Cardiac muscle cell (in vitro differentiated cells and primary cell): ENCODE data around the gene PKNOX2. TPM values are rescaled to one million over a fixed set of nuclear protein-coding genes. Genes with fewer than 3 reads are reported as not detected.

Source experiments
- DNase-seq, 2 donors: peaks; one replicate each; pipeline versions ENCODE4 v3.0.0 to v3.0.0-alpha.2; 2010 to 2017; ENCODE audit warnings: low read depth in 1 of 2, low spot score in 1 of 2
- H3K27ac ChIP-seq: fragments of 200-600 bp; sonication (generic); 2 replicates; pipeline ENCODE4 v1.5.1; 2016
- H3K27me3 ChIP-seq: fragments of 200-600 bp; sonication (generic); 2 replicates; pipeline ENCODE4 v1.6.0; 2016; ENCODE audit warnings: control low read depth
- H3K36me3 ChIP-seq: fragments of 200-600 bp; sonication (generic); 2 replicates; pipeline ENCODE4 v1.5.1; 2016; ENCODE audit warnings: control low read depth
- H3K4me1 ChIP-seq: fragments of 200-600 bp; sonication (generic); 2 replicates; pipeline ENCODE4 v1.8.1; 2017; ENCODE audit warnings: low read depth, mild to moderate bottlenecking, mixed run types
- H3K4me3 ChIP-seq: fragments of 200-600 bp; sonication (generic); 2 replicates; pipeline ENCODE4 v1.5.1; 2016; ENCODE audit warnings: mild to moderate bottlenecking
- H3K9me3 ChIP-seq: fragments of 200-600 bp; sonication (generic); 2 replicates; pipeline ENCODE4 v1.5.1; 2017; ENCODE audit warnings: low read depth, mild to moderate bottlenecking, control low read depth
- CTCF ChIP-seq: IDR thresholded peaks from 2 replicates; pipeline ENCODE4 v1.5.1; 2012; ENCODE audit warnings: low read depth, mild to moderate bottlenecking, low read length
- polyA plus RNA-seq: library from polyadenylated mRNA; unstranded; fragments of >200 nt; fragmentation: Nextera tagmentation; extraction: Ambion mirVana; gene quantifications from 2 replicates; pipeline ENCODE4 v1.2.1, GENCODE V29; 2016
- total RNA-seq: library from RNA; depleted of rRNA; stranded (reverse); fragments of >200 nt; gene quantifications from 2 replicates; pipeline ENCODE4 v1.2.3, GENCODE V29; 2016

PKNOX2 gene
- total and polyA plus RNA-seq, 2 experiments from 2014 or later, result 2.1 to 6.1 TPM

GRCh38 chr11:125348141-125348651, 183.6 kb downstream of the PKNOX2 start:
- Histone ChIP-seq H3K27me3 (no peaks in the 10 kb centered on the region), H3K4me3 (no peak overlapping the region), H3K36me3 (no peaks in the 10 kb centered on the region), H3K4me1 (peaks cover 7% of the 10 kb centered on the region), H3K9me3 (no peaks in the 10 kb centered on the region), H3K27ac (no peak overlapping the region)
- TF ChIP-seq CTCF, result no peak
- no peak for DNase-seq

DNA sequence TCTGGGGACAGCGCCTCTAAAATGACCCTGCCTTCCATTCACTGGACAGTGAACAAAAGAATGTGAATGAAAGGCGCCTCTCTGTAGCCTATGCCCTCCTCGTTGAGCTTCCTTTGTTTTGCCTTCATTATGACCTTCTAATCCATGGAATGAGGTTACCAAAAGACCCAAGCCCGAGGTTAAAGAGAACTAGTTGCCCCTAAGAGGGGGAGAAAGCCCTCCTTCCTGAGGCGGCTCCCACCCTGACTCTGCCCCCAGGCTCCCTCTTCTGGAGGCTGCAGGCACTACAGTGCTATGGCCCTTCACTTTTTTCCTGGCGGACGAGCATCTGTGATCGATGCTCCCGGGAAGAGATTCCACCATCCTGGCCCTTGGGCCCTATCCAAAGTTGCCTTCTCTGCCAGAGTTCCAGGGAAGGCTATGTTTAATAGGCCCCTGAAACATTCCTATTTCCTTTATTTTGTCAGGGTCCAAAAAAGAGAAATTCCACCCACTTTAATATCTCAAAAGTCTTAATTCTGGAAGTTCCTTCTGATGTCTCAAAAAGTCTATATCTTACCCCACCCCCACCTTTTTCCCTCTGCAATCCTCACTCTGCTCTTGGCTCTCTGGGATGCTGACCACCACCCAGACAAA, 184.2 kb downstream of the PKNOX2 start:
- Histone ChIP-seq H3K27me3 (no peaks in the 10 kb centered on the region), H3K9me3 (no peaks in the 10 kb centered on the region), H3K36me3 (no peaks in the 10 kb centered on the region), H3K4me3 (no peak overlapping the region), H3K27ac (no peak overlapping the region), H3K4me1 (peaks cover 3% of the 10 kb centered on the region)
- peak; percentile 99 for TF ChIP-seq CTCF
- DNase-seq, result peak; percentile 51 to 61

GRCh38 chr11:125350206-125351032, 185.9 kb downstream of the PKNOX2 start:
- H3K36me3 ChIP-seq, result no peaks in the 10 kb centered on the region
- no peak overlapping the region for H3K27ac ChIP-seq
- H3K27me3 ChIP-seq, result no peaks in the 10 kb centered on the region
- H3K9me3 ChIP-seq, result no peaks in the 10 kb centered on the region
- no peak overlapping the region for H3K4me3 ChIP-seq
- no peak for TF ChIP-seq CTCF
- peaks cover 5% of the 10 kb centered on the region for H3K4me1 ChIP-seq
- no peak for DNase-seq

DNA sequence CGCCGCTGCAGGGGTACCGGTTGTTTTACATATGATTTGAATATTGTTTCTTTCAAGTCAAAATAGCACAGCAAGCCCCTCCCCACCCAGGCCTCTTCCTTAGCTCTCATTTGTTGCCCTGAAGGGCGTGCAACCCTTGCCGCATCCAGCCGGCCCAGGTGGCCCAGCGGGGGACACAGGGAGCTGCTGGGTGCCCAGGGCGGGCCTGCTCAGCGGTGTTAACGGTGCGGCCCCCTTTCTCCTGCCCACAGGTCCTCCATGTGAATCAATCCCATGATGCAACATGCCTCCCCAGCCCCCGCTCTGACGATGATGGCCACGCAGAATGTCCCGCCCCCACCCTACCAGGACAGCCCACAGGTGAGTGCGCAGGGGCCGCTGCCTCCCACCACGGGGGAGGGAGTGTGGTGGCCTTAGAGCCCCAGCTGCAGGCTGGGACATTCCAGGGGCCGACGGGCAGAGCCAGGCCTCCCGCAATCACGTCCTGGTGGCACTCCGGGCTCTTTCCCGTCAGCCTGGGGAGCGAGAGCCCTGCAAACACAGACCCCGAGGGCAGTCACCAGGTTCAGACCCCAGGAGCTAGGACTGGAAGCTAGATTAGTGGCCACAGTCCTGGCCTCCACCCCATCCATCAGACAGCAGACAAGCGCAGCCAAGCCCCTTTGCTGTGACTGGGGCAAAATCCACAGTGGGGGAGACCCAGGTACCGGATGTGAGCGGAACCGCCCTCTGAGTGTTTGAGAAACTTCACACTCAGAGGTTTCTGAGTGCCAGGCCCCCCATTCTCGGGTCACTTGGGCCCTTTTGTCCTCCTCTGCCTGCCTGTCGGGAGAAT, 186.7 kb downstream of the PKNOX2 start:
- DNase-seq, result no peak
- no peak for TF ChIP-seq CTCF
- Histone ChIP-seq H3K27me3 (no peaks in the 10 kb centered on the region), H3K27ac (no peak overlapping the region), H3K9me3 (no peaks in the 10 kb centered on the region), H3K4me3 (no peak overlapping the region), H3K4me1 (peaks cover 13% of the 10 kb centered on the region), H3K36me3 (no peaks in the 10 kb centered on the region)

DNA sequence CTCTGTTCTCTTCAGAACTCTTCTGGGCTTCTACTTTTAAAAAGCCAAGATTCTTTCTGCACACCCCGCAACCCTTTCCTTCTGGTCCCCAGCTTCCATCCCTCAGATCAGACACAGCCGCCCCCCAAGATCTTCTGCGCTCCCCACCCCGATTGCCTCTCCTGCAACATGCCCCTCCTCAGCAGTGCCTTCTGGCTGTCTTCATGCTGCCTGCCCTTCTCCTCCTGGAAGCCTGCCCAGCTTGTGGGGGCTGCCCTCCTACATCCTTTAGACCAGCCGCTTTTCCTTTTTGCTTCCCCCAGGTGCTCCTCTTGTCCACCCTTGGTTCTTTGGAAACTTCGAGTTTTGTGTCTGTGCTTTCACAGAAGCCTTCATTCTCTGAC, 187.3 kb downstream of the PKNOX2 start:
- DNase-seq, result no peak
- Histone ChIP-seq H3K36me3 (no peaks in the 10 kb centered on the region), H3K4me3 (no peak overlapping the region), H3K27me3 (no peaks in the 10 kb centered on the region), H3K27ac (no peak overlapping the region), H3K9me3 (no peaks in the 10 kb centered on the region), H3K4me1 (peaks cover 18% of the 10 kb centered on the region)
- TF ChIP-seq CTCF, result no peak
